HCT116 (cell line): ENCODE data around the gene RBM8A. TPM values are rescaled to one million over a fixed set of nuclear protein-coding genes. Genes with fewer than 3 reads are reported as not detected.

Source experiments
- ATAC-seq: fragments of 200-7000 bp; cut with Tn5 transposase; 2 replicates; pipeline ENCODE4 v1.9.1; 2020; ENCODE audit warnings: mild to moderate bottlenecking, moderate library complexity
- BruUV-seq: library from RNA; stranded (reverse); fragments of 400-500 nt; replicated peaks from 2 replicates; lab custom pipeline; 2021; lab: Mats Ljungman, UMichigan
- CTCF ChIA-PET: fragments of 300-600 bp; sonication (Branson Sonifier 250); formaldehyde crosslinking; loops from one replicate; lab custom pipeline; 2021; ENCODE audit warnings: antibody characterized with exemption; lab: Charles Lee
- POLR2A ChIA-PET: fragments of 300-600, 350-600 bp; sonication (Branson Sonifier 250); formaldehyde crosslinking; loops from one replicate; lab custom pipeline; 2021; ENCODE audit warnings: antibody characterized with exemption; lab: Charles Lee
- RAD21 ChIA-PET, 2 experiments: fragments of 300-600 bp; sonication (Branson Sonifier 250); formaldehyde crosslinking; loops; one replicate each; lab custom pipeline; 2023; ENCODE audit warnings: low total read pairs in 2 of 2; ENCODE audit not compliant: uncharacterized antibody in 2 of 2, unreplicated experiment in 2 of 2, low non-redundant PET in 1 of 2; lab: Charles Lee
- DNase-seq: peaks from one replicate; pipeline ENCODE4 v3.0.0-alpha.2; 2010; ENCODE audit warnings: low read depth, low spot score
- H2AFZ ChIP-seq: fragments of 200-600 bp; shearing (Covaris generic), sonication (generic); 2 replicates; pipeline ENCODE4 v1.6.1; 2017; ENCODE audit warnings: low read depth, mixed run types, mixed read lengths, antibody characterized with exemption, low read length; ENCODE audit not compliant: poor library complexity, severe bottlenecking
- H3K27ac ChIP-seq: 2 replicates; pipeline ENCODE4 v1.5.1; 2012; ENCODE audit warnings: low read depth, low read length
- H3K27me3 ChIP-seq: fragments of 200-600 bp; sonication (generic); 2 replicates; pipeline ENCODE4 v1.6.1; 2016; ENCODE audit warnings: mixed run types, low read length, mixed read lengths; ENCODE audit not compliant: insufficient read depth
- H3K36me3 ChIP-seq, 2 experiments: fragments of 200-500 bp in 1 of 2; fragments of 200-600 bp in 1 of 2; sonication (Bioruptor generic) in 1 of 2; sonication (generic) in 1 of 2; 2 replicates each; pipeline versions ENCODE4 v1.5.1 to v1.6.1; 2014 to 2016; ENCODE audit warnings: low read length in 2 of 2, inconsistent platforms in 1 of 2, mixed read lengths in 1 of 2, mixed run types in 1 of 2; ENCODE audit not compliant: insufficient read depth in 2 of 2, control insufficient read depth in 1 of 2
- H3K4me1 ChIP-seq, 2 experiments: fragments of 200-600 bp in 1 of 2; sonication (generic) in 1 of 2; 2 replicates each; pipeline versions ENCODE4 v1.5.1 to v1.6.1; 2012 to 2017; ENCODE audit warnings: low read length in 2 of 2, inconsistent platforms in 1 of 2, mild to moderate bottlenecking in 1 of 2, mixed read lengths in 1 of 2, mixed run types in 1 of 2, moderate library complexity in 1 of 2; ENCODE audit not compliant: insufficient read depth in 2 of 2, control insufficient read depth in 1 of 2
- H3K4me2 ChIP-seq: fragments of 200-600 bp; sonication (generic); 2 replicates; pipeline ENCODE4 v1.6.1; 2017; ENCODE audit warnings: mixed run types, low read length, mixed read lengths
- H3K4me3 ChIP-seq, 2 experiments: fragments of 200-600 bp in 1 of 2; sonication (generic) in 1 of 2; replicated peaks in 1 of 2; 2 replicates each; pipeline ENCODE4 v1.5.1; 2011 to 2016; ENCODE audit warnings: low read length in 2 of 2, control low read depth in 1 of 2, low read depth in 1 of 2, mild to moderate bottlenecking in 1 of 2, mixed read lengths in 1 of 2, mixed run types in 1 of 2
- H3K79me2 ChIP-seq: fragments of 200-600 bp; sonication (generic); 2 replicates; pipeline ENCODE4 v1.6.1; 2017; ENCODE audit warnings: mild to moderate bottlenecking, mixed run types, low read length, moderate library complexity, mixed read lengths; ENCODE audit not compliant: insufficient read depth
- H3K9ac ChIP-seq: fragments of 200-600 bp; sonication (generic); 2 replicates; pipeline ENCODE4 v1.6.1; 2016; ENCODE audit warnings: low read length, mixed read lengths
- H3K9me2 ChIP-seq: fragments of 200-600 bp; sonication (generic), shearing (Covaris generic); 2 replicates; pipeline ENCODE4 v1.6.1; 2017; ENCODE audit warnings: mixed run types, mild to moderate bottlenecking, moderate library complexity; ENCODE audit not compliant: insufficient read depth
- H3K9me3 ChIP-seq, 2 experiments: fragments of 200-500 bp in 1 of 2; fragments of 200-600 bp in 1 of 2; sonication (Bioruptor generic) in 1 of 2; sonication (generic) in 1 of 2; 2 replicates each; pipeline ENCODE4 v1.6.1; 2014 to 2017; ENCODE audit warnings: low read length in 2 of 2, mixed read lengths in 2 of 2, inconsistent platforms in 1 of 2, low read depth in 1 of 2, mild to moderate bottlenecking in 1 of 2, mixed run types in 1 of 2, moderate library complexity in 1 of 2; ENCODE audit not compliant: control insufficient read depth in 1 of 2, insufficient read depth in 1 of 2
- H4K20me1 ChIP-seq: fragments of 200-600 bp; sonication (generic), shearing (Covaris generic); 2 replicates; pipeline ENCODE4 v1.6.1; 2017; ENCODE audit warnings: mixed run types, mild to moderate bottlenecking, moderate library complexity; ENCODE audit not compliant: insufficient read depth
- ATF3 ChIP-seq: IDR thresholded peaks from 2 replicates; pipeline ENCODE4 v1.6.1; 2012
- CTCF ChIP-seq, 3 experiments: fragments of 200-600 bp in 1 of 3; sonication (generic) in 1 of 3; IDR thresholded peaks in 2 of 3; conservative IDR thresholded peaks in 1 of 3; 2 replicates each; pipeline ENCODE4 v1.5.1; 2012 to 2017; ENCODE audit warnings: low read depth in 2 of 3, low read length in 2 of 3, antibody characterized with exemption in 1 of 3, borderline replicate concordance in 1 of 3, control low read depth in 1 of 3, mild to moderate bottlenecking in 1 of 3, mixed read lengths in 1 of 3, mixed run types in 1 of 3, moderate library complexity in 1 of 3; ENCODE audit not compliant: insufficient read depth in 1 of 3
- ELF1 ChIP-seq: IDR thresholded peaks from 2 replicates; pipeline ENCODE4 v1.6.1; 2012; ENCODE audit warnings: low read depth, borderline replicate concordance
- EZH2 ChIP-seq: fragments of 200-600 bp; sonication (generic); IDR thresholded peaks from 2 replicates; pipeline ENCODE4 v1.6.1; 2017; ENCODE audit warnings: antibody characterized with exemption, mixed run types
- MAX ChIP-seq: IDR thresholded peaks from 2 replicates; pipeline ENCODE4 v1.6.1; 2012
- POLR2A ChIP-seq: IDR thresholded peaks from 2 replicates; pipeline ENCODE4 v1.7.0; 2011; ENCODE audit warnings: borderline replicate concordance; ENCODE audit not compliant: insufficient read depth, insufficient read length; ENCODE audit errors: extremely low read depth
- POLR2AphosphoS5 ChIP-seq: IDR thresholded peaks from 2 replicates; pipeline ENCODE4 v1.6.1; 2011; ENCODE audit warnings: mild to moderate bottlenecking, low read depth, low read length, moderate library complexity
- TCF7L2 ChIP-seq: IDR thresholded peaks from 2 replicates; pipeline ENCODE4 v1.7.0; 2011; ENCODE audit warnings: borderline replicate concordance, inconsistent platforms; ENCODE audit not compliant: insufficient read depth, insufficient read length; ENCODE audit errors: extremely low read depth
- YY1 ChIP-seq: IDR thresholded peaks from 2 replicates; pipeline ENCODE4 v1.6.1; 2011; ENCODE audit warnings: low read length, low read depth, moderate library complexity, mild to moderate bottlenecking; ENCODE audit not compliant: insufficient replicate concordance; ENCODE audit errors: extremely low read depth
- ZFX ChIP-seq: fragments of 450-650 bp; IDR thresholded peaks from 2 replicates; pipeline ENCODE4 v1.6.1; 2017
- ZNF274 ChIP-seq: fragments of 200-500 bp; sonication (Bioruptor generic); IDR thresholded peaks from 2 replicates; pipeline ENCODE4 v1.6.1; 2014; ENCODE audit warnings: mild to moderate bottlenecking, low read depth, low read length, inconsistent platforms
- intact Hi-C: fragments of 100-400 bp; cut with micrococcal nuclease; formaldehyde crosslinking; loops from 2 replicates; pipeline ENCODE4 v1.10.0; 2022
- total RNA-seq: library from RNA; stranded (reverse); gene quantifications from one replicate; pipeline ENCODE4 v1.2.1, GENCODE V29; 2021; ENCODE audit not compliant: unreplicated experiment
- TF ChIP-seq, protein P1 (sequence below): IDR thresholded peaks from 2 replicates; pipeline ENCODE4 v1.6.1; 2011; ENCODE audit warnings: mild to moderate bottlenecking, low read length, moderate library complexity; ENCODE audit not compliant: insufficient replicate concordance; ENCODE audit errors: extremely low read depth

Gene RBM8A
- total RNA-seq, 1 experiment from 2014 or later: 195 TPM

- no peak for TF ChIP-seq POLR2AphosphoS5
These were observed 29.6 kb upstream of the RBM8A start (continued) for GRCh38 chr1:145956781-145957442.

DNA sequence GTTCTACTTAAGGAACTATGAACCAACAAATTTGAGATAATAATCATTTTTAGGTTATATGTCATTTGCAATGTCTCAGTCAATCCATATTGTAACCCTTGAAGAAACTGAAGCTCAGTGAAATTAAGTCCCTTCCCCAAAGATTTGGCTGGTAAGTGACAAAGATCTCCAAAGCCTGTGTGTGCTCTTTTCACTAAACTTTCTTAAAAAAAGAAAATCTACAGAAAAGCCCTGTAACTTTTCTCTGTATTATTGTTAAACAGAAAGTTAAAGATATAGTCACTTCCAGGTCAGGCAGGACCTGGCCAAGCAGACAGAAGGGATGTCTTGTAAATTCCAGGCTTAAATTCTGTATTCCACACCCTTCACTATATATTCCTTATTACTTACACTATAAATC is 29.1 kb upstream of the RBM8A start:
- peak overlapping the region; percentile 93 for H3K4me2 ChIP-seq
- H3K27ac ChIP-seq: no peak overlapping the region
- H3K36me3 ChIP-seq: no peaks in the 10 kb centered on the region

More for the DNA sequence above, 29.1 kb upstream of the RBM8A start:
- Histone ChIP-seq H3K9me2 (no peaks in the 10 kb centered on the region), H3K9me3 (no peaks in the 10 kb centered on the region), H4K20me1 (no peaks in the 10 kb centered on the region), H3K9ac (no peak overlapping the region), H3K4me1 (peaks cover 9 to 18% of the 10 kb centered on the region in 2 experiments; a peak in 3 of 4 replicates), H2AFZ (no peak overlapping the region), H3K79me2 (no peaks in the 10 kb centered on the region), H3K27me3 (no peaks in the 10 kb centered on the region), H3K4me3 (no peak overlapping the region)
- ChIA-PET POLR2A (no interaction called here), CTCF (no interaction called here), RAD21 (no interaction called here)
- TF ChIP-seq ZFX: no peak
- TF ChIP-seq CTCF (IDR thresholded peaks at IDR 0.05 in 2 of 3, conservative IDR thresholded peaks at IDR 0.05 in 1 of 3; ENCODE audit: borderline replicate concordance in 1 of 3, insufficient read depth in 1 of 3, low read depth in 2 of 3, low read length in 2 of 3): no peak
- TF ChIP-seq EZH2: no peak
- no peak for TF ChIP-seq ATF3
- no peak for TF ChIP-seq TCF7L2
- no peak for TF ChIP-seq YY1
- no peak for TF ChIP-seq ZNF274
- TF ChIP-seq MAX: no peak
- TF ChIP-seq ELF1: no peak
- TF ChIP-seq POLR2A: no peak
- TF ChIP-seq, protein P1, sequence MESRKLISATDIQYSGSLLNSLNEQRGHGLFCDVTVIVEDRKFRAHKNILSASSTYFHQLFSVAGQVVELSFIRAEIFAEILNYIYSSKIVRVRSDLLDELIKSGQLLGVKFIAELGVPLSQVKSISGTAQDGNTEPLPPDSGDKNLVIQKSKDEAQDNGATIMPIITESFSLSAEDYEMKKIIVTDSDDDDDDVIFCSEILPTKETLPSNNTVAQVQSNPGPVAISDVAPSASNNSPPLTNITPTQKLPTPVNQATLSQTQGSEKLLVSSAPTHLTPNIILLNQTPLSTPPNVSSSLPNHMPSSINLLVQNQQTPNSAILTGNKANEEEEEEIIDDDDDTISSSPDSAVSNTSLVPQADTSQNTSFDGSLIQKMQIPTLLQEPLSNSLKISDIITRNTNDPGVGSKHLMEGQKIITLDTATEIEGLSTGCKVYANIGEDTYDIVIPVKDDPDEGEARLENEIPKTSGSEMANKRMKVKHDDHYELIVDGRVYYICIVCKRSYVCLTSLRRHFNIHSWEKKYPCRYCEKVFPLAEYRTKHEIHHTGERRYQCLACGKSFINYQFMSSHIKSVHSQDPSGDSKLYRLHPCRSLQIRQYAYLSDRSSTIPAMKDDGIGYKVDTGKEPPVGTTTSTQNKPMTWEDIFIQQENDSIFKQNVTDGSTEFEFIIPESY: no peak
- intact Hi-C loops: no loop called here
- no peak for DNase-seq
- no peak for ATAC-seq
- BruUV-seq: no TSS peak
